Endodermal cell (in vitro differentiated cells): ENCODE data around the gene WNT7B. TPM values are rescaled to one million over a fixed set of nuclear protein-coding genes. Genes with fewer than 3 reads are reported as not detected.

Experiments used
- DNase-seq: peaks from one replicate; pipeline ENCODE4 v3.0.0-alpha.2; 2017
- H3K27ac ChIP-seq: 2 replicates; pipeline ENCODE4 v1.5.1; 2013; ENCODE audit warnings: mild to moderate bottlenecking, low read depth, low read length, moderate library complexity
- H3K27me3 ChIP-seq: 2 replicates; pipeline ENCODE4 v1.6.1; 2013; ENCODE audit warnings: mild to moderate bottlenecking, low read length, moderate library complexity; ENCODE audit not compliant: insufficient read depth, control insufficient read depth, poor library complexity, severe bottlenecking
- H3K36me3 ChIP-seq: 2 replicates; pipeline ENCODE4 v1.7.0; 2013; ENCODE audit warnings: mild to moderate bottlenecking, low read length, moderate library complexity; ENCODE audit not compliant: control insufficient read depth, insufficient read depth
- H3K4me1 ChIP-seq: one replicate; pipeline ENCODE4 v1.7.0; 2013; ENCODE audit warnings: low read length; ENCODE audit not compliant: control insufficient read depth, insufficient read depth
- H3K4me3 ChIP-seq: 2 replicates; pipeline ENCODE4 v1.5.1; 2013; ENCODE audit warnings: mild to moderate bottlenecking, low read length, moderate library complexity
- H3K9ac ChIP-seq: 2 replicates; pipeline ENCODE4 v1.6.1; 2013; ENCODE audit warnings: mild to moderate bottlenecking, low read length, moderate library complexity; ENCODE audit not compliant: poor library complexity, severe bottlenecking; ENCODE audit errors: extremely low read depth
- H3K9me3 ChIP-seq: 2 replicates; pipeline ENCODE4 v1.6.1; 2013; ENCODE audit warnings: mild to moderate bottlenecking, low read length, moderate library complexity; ENCODE audit not compliant: control insufficient read depth
- H3K27ac Mint-ChIP-seq: 2 replicates; pipeline ENCODE4 v1.8.0; 2020; ENCODE audit warnings: mixed read lengths
- H3K27me3 Mint-ChIP-seq: 2 replicates; pipeline ENCODE4 v1.8.0; 2021; ENCODE audit warnings: mild to moderate bottlenecking, mixed read lengths; ENCODE audit not compliant: insufficient read depth
- H3K36me3 Mint-ChIP-seq: 2 replicates; pipeline ENCODE4 v1.8.0; 2020; ENCODE audit warnings: low read depth, mixed read lengths
- H3K4me1 Mint-ChIP-seq: 2 replicates; pipeline ENCODE4 v1.8.0; 2020; ENCODE audit warnings: mixed read lengths
- H3K4me3 Mint-ChIP-seq: 2 replicates; pipeline ENCODE4 v1.8.0; 2020; ENCODE audit warnings: mild to moderate bottlenecking, moderate library complexity, mixed read lengths
- H3K9me3 Mint-ChIP-seq: 2 replicates; pipeline ENCODE4 v1.8.0; 2020; ENCODE audit warnings: mild to moderate bottlenecking, mixed read lengths
- CTCF ChIP-seq: fragments of 200-600 bp; sonication (generic); conservative IDR thresholded peaks from 2 replicates; pipeline ENCODE4 v1.5.0; 2021; ENCODE audit warnings: antibody characterized with exemption, mild to moderate bottlenecking
- WGBS, 2 experiments: methylation state at CpG; one replicate each; pipeline versions ENCODE4 v1.1.5 to v1.1.7; 2013; ENCODE audit warnings: missing lambda C conversion rate in 2 of 2, mixed read lengths in 1 of 2; ENCODE audit not compliant: insufficient coverage in 1 of 2, insufficient read length in 1 of 2; 5-methylcytosine and 5-hydroxymethylcytosine counted together
- total RNA-seq, 2 donors: library from RNA; stranded (reverse); fragmentation: NEBNext Ultra II Directional in 1 of 2; extraction: Animal tissue kit (Norgen Biotek cat#: 25700) in 1 of 2; gene quantifications; 2 replicates in 1 of 2; 3 replicates in 1 of 2; pipeline ENCODE4 v1.2.1, GENCODE V29; 2021

The WNT7B gene
- total RNA-seq, 2 donors from 2014 or later: not detected

- no peaks in the 10 kb centered on the region for H3K36me3 Mint-ChIP-seq
- no peak for DNase-seq
- Histone ChIP-seq H3K36me3 (no peaks in the 10 kb centered on the region), H3K9me3 (no peaks in the 10 kb centered on the region), H3K9ac (no peak overlapping the region), H3K4me3 (no peak overlapping the region), H3K4me1 (no peaks in the 10 kb centered on the region), H3K27me3 (no peaks in the 10 kb centered on the region), H3K27ac (no peak overlapping the region)
- no peak overlapping the region for H3K4me3 Mint-ChIP-seq
- WGBS, 2 experiments: 88 to 100% methylated on average over 2 to 6 of the region's 6 CpGs
- no peak overlapping the region for H3K27ac Mint-ChIP-seq
- TF ChIP-seq CTCF: no peak
- H3K27me3 Mint-ChIP-seq: peaks cover 3% of the 10 kb centered on the region
- H3K4me1 Mint-ChIP-seq: no peaks in the 10 kb centered on the region
- no peaks in the 10 kb centered on the region for H3K9me3 Mint-ChIP-seq
Measured at GRCh38 chr22:45932071-45932470, 44.9 kb downstream of the WNT7B start.

- H3K9me3 Mint-ChIP-seq: no peaks in the 10 kb centered on the region
- no peaks in the 10 kb centered on the region for H3K36me3 Mint-ChIP-seq
- no peak overlapping the region for H3K27ac Mint-ChIP-seq
- Histone ChIP-seq H3K36me3 (no peaks in the 10 kb centered on the region), H3K4me1 (no peaks in the 10 kb centered on the region), H3K27ac (no peak overlapping the region), H3K27me3 (no peaks in the 10 kb centered on the region), H3K4me3 (no peak overlapping the region), H3K9ac (no peak overlapping the region), H3K9me3 (no peaks in the 10 kb centered on the region)
- WGBS, 2 experiments: 92 to 94% methylated on average over 32 to 38 of the region's 38 CpGs
- no peak for TF ChIP-seq CTCF
- no peak for DNase-seq
- no peaks in the 10 kb centered on the region for H3K4me1 Mint-ChIP-seq
- H3K27me3 Mint-ChIP-seq: peaks cover 3% of the 10 kb centered on the region
- H3K4me3 Mint-ChIP-seq: no peak overlapping the region
Measured at GRCh38 chr22:45931042-45931441, 45.9 kb downstream of the WNT7B start.

- 86 to 90% methylated on average over 4 to 14 of the region's 14 CpGs for WGBS, 2 experiments
- no peak for DNase-seq
- no peak overlapping the region for H3K4me3 Mint-ChIP-seq
- H3K36me3 ChIP-seq: no peaks in the 10 kb centered on the region
- H3K4me1 Mint-ChIP-seq: no peaks in the 10 kb centered on the region
- H3K4me1 ChIP-seq: no peaks in the 10 kb centered on the region
- H3K27ac ChIP-seq: no peak overlapping the region
- no peak overlapping the region for H3K9ac ChIP-seq
- no peak for TF ChIP-seq CTCF
- H3K9me3 ChIP-seq: no peaks in the 10 kb centered on the region
- H3K27me3 Mint-ChIP-seq: peaks cover 3% of the 10 kb centered on the region
- H3K9me3 Mint-ChIP-seq: no peaks in the 10 kb centered on the region
- no peak overlapping the region for H3K27ac Mint-ChIP-seq
- no peaks in the 10 kb centered on the region for H3K36me3 Mint-ChIP-seq
- no peak overlapping the region for H3K4me3 ChIP-seq
- H3K27me3 ChIP-seq: no peaks in the 10 kb centered on the region
Measured at GRCh38 chr22:45930324-45930723, 46.6 kb downstream of the WNT7B start.
